Measurements from ENCODE around the gene FHAD1. TPM values are rescaled to one million over a fixed set of nuclear protein-coding genes. Genes with fewer than 3 reads are reported as not detected.

The FHAD1 gene
- polyA plus RNA-seq, 1 donor: 0.79 TPM

- peaks cover 22% of the 10 kb centered on the region for H3K4me1 ChIP-seq (ENCODE audit: control insufficient read depth, insufficient read depth, low read length)
- peaks cover 13% of the 10 kb centered on the region for H3K36me3 ChIP-seq (ENCODE audit: control insufficient read depth, insufficient read depth, low read length)
- no peaks in the 10 kb centered on the region for H3K9me3 ChIP-seq (ENCODE audit: control insufficient read depth, low read depth, low read length)
- DNase-seq: peak; percentile 83 to 91
- H3K27me3 ChIP-seq (ENCODE audit: control insufficient read depth, insufficient read depth, low read length): no peaks in the 10 kb centered on the region
- WGBS (ENCODE audit: insufficient coverage, low lambda C conversion rate): no CpG with 5 or more reads among the region's 99 CpGs
- peak within 1 kb of the TSS; percentile 53 for H3K27ac ChIP-seq (ENCODE audit: low read length)
- H3K4me3 ChIP-seq (ENCODE audit: low read length): peak within 1 kb of the TSS; percentile 100
Observed at GRCh38 chr1:15409388-15410222, 162.6 kb downstream of the FHAD1 start, which contains the start of gene EFHD2. Gene EFHD2 (plus strand): TSS chr1:15409888. CDS start chr1:15409972, 84 bp downstream.

GRCh38 chr1:15410223-15410883 is 163.3 kb downstream of the FHAD1 start:
- no CpG with 5 or more reads among the region's 53 CpGs for WGBS (ENCODE audit: insufficient coverage, low lambda C conversion rate)
- Histone ChIP-seq H3K9me3 (ENCODE audit: control insufficient read depth, low read depth, low read length) (no peaks in the 10 kb centered on the region), H3K4me3 (ENCODE audit: low read length) (peak overlapping the region; percentile 100), H3K36me3 (ENCODE audit: control insufficient read depth, insufficient read depth, low read length) (peaks cover 15% of the 10 kb centered on the region), H3K4me1 (ENCODE audit: control insufficient read depth, insufficient read depth, low read length) (peaks cover 22% of the 10 kb centered on the region), H3K27ac (ENCODE audit: low read length) (peak overlapping the region; percentile 53), H3K27me3 (ENCODE audit: control insufficient read depth, insufficient read depth, low read length) (no peaks in the 10 kb centered on the region)
- DNase-seq: no peak

- peak overlapping the region; percentile 100 for H3K4me3 ChIP-seq (ENCODE audit: low read length)
- no peak for DNase-seq
- no CpG with 5 or more reads among the region's 11 CpGs for WGBS (ENCODE audit: insufficient coverage, low lambda C conversion rate)
- H3K36me3 ChIP-seq (ENCODE audit: control insufficient read depth, insufficient read depth, low read length): peaks cover 20% of the 10 kb centered on the region
- peak overlapping the region; percentile 53 for H3K27ac ChIP-seq (ENCODE audit: low read length)
- H3K9me3 ChIP-seq (ENCODE audit: control insufficient read depth, low read depth, low read length): no peaks in the 10 kb centered on the region
- peaks cover 24% of the 10 kb centered on the region for H3K4me1 ChIP-seq (ENCODE audit: control insufficient read depth, insufficient read depth, low read length)
- no peaks in the 10 kb centered on the region for H3K27me3 ChIP-seq (ENCODE audit: control insufficient read depth, insufficient read depth, low read length)
Observed at GRCh38 chr1:15410884-15411245, 163.8 kb downstream of the FHAD1 start.

GRCh38 chr1:15411593-15412137 is 164.6 kb downstream of the FHAD1 start:
- H3K9me3 ChIP-seq (ENCODE audit: control insufficient read depth, low read depth, low read length): no peaks in the 10 kb centered on the region
- peak overlapping the region; percentile 39 for H3K27ac ChIP-seq (ENCODE audit: low read length)
- H3K4me1 ChIP-seq (ENCODE audit: control insufficient read depth, insufficient read depth, low read length): peaks cover 32% of the 10 kb centered on the region
- no CpG with 5 or more reads among the region's 12 CpGs for WGBS (ENCODE audit: insufficient coverage, low lambda C conversion rate)
- H3K27me3 ChIP-seq (ENCODE audit: control insufficient read depth, insufficient read depth, low read length): no peaks in the 10 kb centered on the region
- H3K36me3 ChIP-seq (ENCODE audit: control insufficient read depth, insufficient read depth, low read length): peaks cover 21% of the 10 kb centered on the region
- no peak for DNase-seq
- peak overlapping the region; percentile 100 for H3K4me3 ChIP-seq (ENCODE audit: low read length)

- no peak for DNase-seq
- H3K9me3 ChIP-seq (ENCODE audit: control insufficient read depth, low read depth, low read length): no peaks in the 10 kb centered on the region
- peak overlapping the region; percentile 100 for H3K4me3 ChIP-seq (ENCODE audit: low read length)
- peak overlapping the region; percentile 5 for H3K27ac ChIP-seq (ENCODE audit: low read length)
- peaks cover 37% of the 10 kb centered on the region for H3K4me1 ChIP-seq (ENCODE audit: control insufficient read depth, insufficient read depth, low read length)
- no CpG with 5 or more reads among the region's 16 CpGs for WGBS (ENCODE audit: insufficient coverage, low lambda C conversion rate)
- H3K27me3 ChIP-seq (ENCODE audit: control insufficient read depth, insufficient read depth, low read length): no peaks in the 10 kb centered on the region
- peaks cover 21% of the 10 kb centered on the region for H3K36me3 ChIP-seq (ENCODE audit: control insufficient read depth, insufficient read depth, low read length)
Observed at GRCh38 chr1:15412175-15412800, 165.3 kb downstream of the FHAD1 start.

- no peak for DNase-seq
- Histone ChIP-seq H3K27ac (ENCODE audit: low read length) (no peak overlapping the region), H3K4me3 (ENCODE audit: low read length) (no peak overlapping the region), H3K9me3 (ENCODE audit: control insufficient read depth, low read depth, low read length) (no peaks in the 10 kb centered on the region), H3K36me3 (ENCODE audit: control insufficient read depth, insufficient read depth, low read length) (peaks cover 21% of the 10 kb centered on the region), H3K4me1 (ENCODE audit: control insufficient read depth, insufficient read depth, low read length) (peaks cover 42% of the 10 kb centered on the region), H3K27me3 (ENCODE audit: control insufficient read depth, insufficient read depth, low read length) (no peaks in the 10 kb centered on the region)
- WGBS (ENCODE audit: insufficient coverage, low lambda C conversion rate): no CpG with 5 or more reads among the region's 11 CpGs
Observed at GRCh38 chr1:15412843-15413242, 165.8 kb downstream of the FHAD1 start.

GRCh38 chr1:15413563-15414444 is 166.8 kb downstream of the FHAD1 start:
- no peak for DNase-seq
- Histone ChIP-seq H3K27me3 (ENCODE audit: control insufficient read depth, insufficient read depth, low read length) (no peaks in the 10 kb centered on the region), H3K4me1 (ENCODE audit: control insufficient read depth, insufficient read depth, low read length) (peaks cover 42% of the 10 kb centered on the region), H3K36me3 (ENCODE audit: control insufficient read depth, insufficient read depth, low read length) (peaks cover 22% of the 10 kb centered on the region), H3K9me3 (ENCODE audit: control insufficient read depth, low read depth, low read length) (no peaks in the 10 kb centered on the region), H3K4me3 (ENCODE audit: low read length) (no peak overlapping the region), H3K27ac (ENCODE audit: low read length) (no peak overlapping the region)
- no CpG with 5 or more reads among the region's 20 CpGs for WGBS (ENCODE audit: insufficient coverage, low lambda C conversion rate)

- no peak overlapping the region for H3K27ac ChIP-seq (ENCODE audit: low read length)
- H3K36me3 ChIP-seq (ENCODE audit: control insufficient read depth, insufficient read depth, low read length): peaks cover 23% of the 10 kb centered on the region
- no peaks in the 10 kb centered on the region for H3K9me3 ChIP-seq (ENCODE audit: control insufficient read depth, low read depth, low read length)
- H3K27me3 ChIP-seq (ENCODE audit: control insufficient read depth, insufficient read depth, low read length): no peaks in the 10 kb centered on the region
- H3K4me3 ChIP-seq (ENCODE audit: low read length): no peak overlapping the region
- no CpG with 5 or more reads among the region's 10 CpGs for WGBS (ENCODE audit: insufficient coverage, low lambda C conversion rate)
- no peak for DNase-seq
- H3K4me1 ChIP-seq (ENCODE audit: control insufficient read depth, insufficient read depth, low read length): peaks cover 37% of the 10 kb centered on the region
Observed at GRCh38 chr1:15414445-15414983, 167.5 kb downstream of the FHAD1 start.

GRCh38 chr1:15417059-15417934 is 170.3 kb downstream of the FHAD1 start:
- Histone ChIP-seq H3K27me3 (ENCODE audit: control insufficient read depth, insufficient read depth, low read length) (no peaks in the 10 kb centered on the region), H3K4me1 (ENCODE audit: control insufficient read depth, insufficient read depth, low read length) (peaks cover 37% of the 10 kb centered on the region), H3K36me3 (ENCODE audit: control insufficient read depth, insufficient read depth, low read length) (peaks cover 29% of the 10 kb centered on the region), H3K9me3 (ENCODE audit: control insufficient read depth, low read depth, low read length) (peaks cover 4% of the 10 kb centered on the region), H3K4me3 (ENCODE audit: low read length) (no peak overlapping the region), H3K27ac (ENCODE audit: low read length) (peak overlapping the region; percentile 52)
- whole genome bisulfite sequencing (ENCODE audit: insufficient coverage, low lambda C conversion rate): 17% methylated on average over 1 of the region's 18 CpGs
- peak; percentile 73 to 89 for DNase-seq

Measured in large intestine (tissue), 3 donors.